RWPE2 (cell line): ENCODE data around the gene ADGRL2.
A peak's percentile ranks its signal among the peaks of the same experiment; 100 is the strongest.

Experiments used
- ATAC-seq: fragments of 200-7000 bp; cut with Tn5 transposase; 3 replicates; pipeline ENCODE4 v1.9.1; 2021; ENCODE audit warnings: low read depth
- DNase-seq: peaks from one replicate; pipeline ENCODE4 v3.0.0-alpha.2; 2020; ENCODE audit warnings: low spot score
- H3K27ac ChIP-seq: fragments of 450-650 bp; 2 replicates; pipeline ENCODE4 v1.5.1; 2017; ENCODE audit warnings: mild to moderate bottlenecking; ENCODE audit not compliant: poor library complexity, severe bottlenecking
- H3K27me3 ChIP-seq: fragments of 250-450 bp; sonication (Bioruptor Pico); 2 replicates; pipeline ENCODE4 v1.5.1; 2021; ENCODE audit warnings: mild to moderate bottlenecking, moderate library complexity; ENCODE audit not compliant: insufficient read depth, poor library complexity, severe bottlenecking
- H3K36me3 ChIP-seq: fragments of 250-450 bp; sonication (Bioruptor Pico); 2 replicates; pipeline ENCODE4 v1.5.1; 2020; ENCODE audit warnings: low read depth, mild to moderate bottlenecking, moderate library complexity
- H3K4me1 ChIP-seq: fragments of 250-450 bp; sonication (Bioruptor Pico); 2 replicates; pipeline ENCODE4 v1.5.1; 2021; ENCODE audit warnings: mild to moderate bottlenecking, moderate library complexity; ENCODE audit not compliant: insufficient read depth, poor library complexity, severe bottlenecking
- H3K4me3 ChIP-seq: fragments of 250-450 bp; sonication (Bioruptor Pico); 2 replicates; pipeline ENCODE4 v1.5.1; 2021; ENCODE audit warnings: mild to moderate bottlenecking, moderate library complexity; ENCODE audit not compliant: severe bottlenecking
- H3K9me3 ChIP-seq: fragments of 250-450 bp; sonication (Bioruptor Pico); 2 replicates; pipeline ENCODE4 v1.5.1; 2021; ENCODE audit warnings: mild to moderate bottlenecking, moderate library complexity; ENCODE audit not compliant: severe bottlenecking
- CTCF ChIP-seq: fragments of 450-650 bp; IDR thresholded peaks from one replicate; pipeline ENCODE4 v1.5.1; 2017; ENCODE audit warnings: mild to moderate bottlenecking, moderate library complexity; ENCODE audit not compliant: poor library complexity, severe bottlenecking

The ADGRL2 gene

DNA sequence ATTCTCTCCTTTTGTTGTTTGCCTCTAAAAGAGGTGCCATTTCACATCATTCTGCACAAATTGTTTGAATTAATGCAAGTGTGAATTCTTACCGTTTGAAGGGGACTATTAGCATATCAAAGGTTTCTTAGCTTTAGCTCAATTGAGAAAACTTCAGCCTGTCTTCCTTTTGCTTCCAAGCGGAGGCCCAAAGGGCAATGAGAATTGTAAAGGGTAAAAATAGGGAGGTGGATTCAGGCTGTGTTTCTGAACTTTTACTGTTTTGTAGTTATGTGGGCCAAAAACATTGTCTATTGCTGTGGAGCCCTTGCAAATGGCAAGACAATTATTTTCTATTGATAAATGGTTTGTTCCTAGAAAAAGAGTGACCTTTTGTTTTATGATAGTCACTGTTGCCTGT, 3.6 kb downstream of the ADGRL2 start:
- ATAC-seq, result no peak
- TF ChIP-seq CTCF, result no peak

DNA sequence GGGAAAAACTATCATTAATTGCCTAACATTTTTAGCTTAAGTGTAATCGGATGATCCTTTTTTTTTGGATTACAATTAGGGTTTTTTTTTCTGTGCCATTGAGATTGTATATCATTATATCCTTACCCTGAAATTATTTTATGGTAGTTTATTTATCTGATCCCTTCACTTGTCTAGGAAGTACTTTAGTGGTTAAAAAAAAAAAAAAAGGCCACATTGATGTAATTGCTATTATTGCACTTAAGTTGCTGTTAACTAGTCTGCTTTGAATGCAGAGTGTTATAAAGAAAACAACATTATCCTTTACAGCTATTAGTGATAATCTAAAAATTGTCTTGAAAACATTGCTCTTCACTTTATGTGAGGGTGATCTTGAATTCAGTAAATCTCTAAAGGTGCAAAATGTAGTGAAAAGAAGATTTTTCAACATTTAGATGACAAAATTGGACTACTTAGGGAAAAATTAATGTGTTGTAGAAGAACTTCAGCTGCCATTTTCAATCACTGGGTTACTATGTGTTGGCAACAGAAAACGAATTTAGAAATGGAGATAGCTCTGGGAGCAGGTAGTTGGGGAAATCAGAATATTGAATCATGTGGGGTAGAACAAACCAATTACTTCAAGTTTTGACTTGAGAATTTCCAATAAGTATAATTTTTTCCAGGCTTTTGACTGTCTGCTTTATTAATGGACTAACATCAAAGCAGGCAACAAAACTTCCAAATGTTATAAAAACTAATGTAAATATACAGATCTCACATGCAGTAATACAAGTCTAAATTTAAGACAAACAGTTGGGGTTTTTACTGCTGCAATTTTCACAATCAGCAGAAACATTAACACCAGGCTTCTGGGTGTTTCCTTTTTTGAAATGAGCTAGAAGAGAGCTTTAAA, 5.0 kb downstream of the ADGRL2 start:
- H3K36me3 ChIP-seq, result no peaks in the 10 kb centered on the region
- H3K9me3 ChIP-seq, result no peaks in the 10 kb centered on the region
- TF ChIP-seq CTCF, result no peak
- H3K4me3 ChIP-seq, result no peak overlapping the region
- ATAC-seq, result no peak
- no peak for DNase-seq
- H3K4me1 ChIP-seq, result no peaks in the 10 kb centered on the region
- no peak overlapping the region for H3K27ac ChIP-seq
- H3K27me3 ChIP-seq, result peaks cover 78% of the 10 kb centered on the region

More for the DNA sequence above, 3.6 kb downstream of the ADGRL2 start:
- peaks cover 84% of the 10 kb centered on the region for H3K27me3 ChIP-seq
- peak overlapping the region; percentile 45 for H3K27ac ChIP-seq
- H3K9me3 ChIP-seq, result no peaks in the 10 kb centered on the region
- no peak overlapping the region for H3K4me3 ChIP-seq
- DNase-seq, result no peak
- H3K4me1 ChIP-seq, result no peaks in the 10 kb centered on the region
- no peaks in the 10 kb centered on the region for H3K36me3 ChIP-seq

GRCh38 chr1:81806432-81806770, 5.7 kb downstream of the ADGRL2 start:
- Histone ChIP-seq H3K4me1 (no peaks in the 10 kb centered on the region), H3K36me3 (no peaks in the 10 kb centered on the region), H3K27me3 (peaks cover 73% of the 10 kb centered on the region), H3K27ac (no peak overlapping the region), H3K4me3 (no peak overlapping the region), H3K9me3 (no peaks in the 10 kb centered on the region)
- no peak for DNase-seq
- no peak for ATAC-seq
- TF ChIP-seq CTCF, result no peak

- H3K4me3 ChIP-seq, result no peak overlapping the region
- no peak for ATAC-seq
- no peak for DNase-seq
- H3K27me3 ChIP-seq, result peaks cover 52% of the 10 kb centered on the region
- no peaks in the 10 kb centered on the region for H3K4me1 ChIP-seq
- H3K9me3 ChIP-seq, result no peaks in the 10 kb centered on the region
- 0 out of 2 replicates have a peak, but pooled peaks cover 2% of the 10 kb centered on the region for H3K36me3 ChIP-seq
- no peak overlapping the region for H3K27ac ChIP-seq
- TF ChIP-seq CTCF, result peak; percentile 21
Observed at GRCh38 chr1:81808760-81809159, 8.0 kb downstream of the ADGRL2 start.

DNA sequence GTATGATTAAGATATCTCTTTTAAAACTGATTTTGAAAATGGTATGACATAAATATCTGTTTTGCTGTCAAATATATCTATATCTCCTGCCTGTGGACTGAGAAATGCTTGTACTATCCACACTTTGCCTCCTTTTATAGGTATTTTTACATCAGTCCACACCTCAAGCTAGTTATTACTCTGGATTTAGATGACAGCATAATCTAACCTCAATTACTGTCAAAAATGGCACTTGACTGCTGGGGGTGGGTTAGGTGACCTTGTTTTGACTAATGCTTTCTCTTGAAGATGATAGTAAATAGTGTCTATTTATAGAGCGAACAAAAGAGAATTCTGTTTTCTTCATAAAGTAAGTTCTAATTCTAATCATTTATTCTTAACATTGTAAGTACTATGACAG, 9.1 kb downstream of the ADGRL2 start:
- Histone ChIP-seq H3K4me3 (no peak overlapping the region), H3K36me3 (0 out of 2 replicates have a peak, but pooled peaks cover 2% of the 10 kb centered on the region), H3K27ac (no peak overlapping the region), H3K27me3 (peaks cover 41% of the 10 kb centered on the region), H3K4me1 (no peaks in the 10 kb centered on the region), H3K9me3 (no peaks in the 10 kb centered on the region)
- TF ChIP-seq CTCF, result no peak
- ATAC-seq (no peak), DNase-seq (no peak)
